K562 (cell line): ENCODE results near the gene PPP4R3A. TPM values are rescaled to one million over a fixed set of nuclear protein-coding genes. Genes with fewer than 3 reads are reported as not detected.

Experiments
- CHCHD3 ChIP-seq: fragments of 250-450 bp; sonication (Bioruptor Pico); IDR thresholded peaks from 2 replicates; pipeline ENCODE4 v2.1.2; 2022; ENCODE audit warnings: mild to moderate bottlenecking
- NELFE ChIP-seq: IDR thresholded peaks from 2 replicates; pipeline ENCODE4 v1.6.1; 2011; ENCODE audit warnings: mild to moderate bottlenecking; ENCODE audit not compliant: insufficient read depth, insufficient read length
- POLR2AphosphoS5 ChIP-seq: IDR thresholded peaks from 2 replicates; pipeline ENCODE4 v1.6.1; 2011; ENCODE audit warnings: mild to moderate bottlenecking, low read depth, low read length, moderate library complexity; ENCODE audit not compliant: control insufficient read depth, insufficient read depth
- RNF2 ChIP-seq: sonication (generic); IDR thresholded peaks from 2 replicates; pipeline ENCODE4 v1.6.1; 2016
- STAT5B ChIP-seq: fragments of 250-450 bp; sonication (Bioruptor Pico); IDR thresholded peaks from 2 replicates; pipeline ENCODE4 v1.8.0; 2021; ENCODE audit warnings: mild to moderate bottlenecking, inconsistent platforms
- TRIM24 ChIP-seq, 2 experiments: fragments of 450-650 bp; IDR thresholded peaks; 2 replicates each; pipeline ENCODE4 v1.6.1; 2016
- ZFX ChIP-seq: sonication (generic); formaldehyde crosslinking; IDR thresholded peaks from 2 replicates; pipeline ENCODE4 v1.8.0; 2022; ENCODE audit warnings: mild to moderate bottlenecking, missing genetic modification reagents, moderate library complexity
- ZNF75A ChIP-seq: fragments of 450-650 bp; formaldehyde crosslinking; IDR thresholded peaks from 2 replicates; pipeline ENCODE4 v1.4.0; 2020; ENCODE audit warnings: mild to moderate bottlenecking
- polyA plus RNA-seq, 8 experiments: library from polyadenylated mRNA; depleted of rRNA in 4 of 8; stranded (reverse) in 5 of 8; unstranded in 3 of 8; fragments of >200 nt; fragmentation: Nextera tagmentation in 2 of 8; fragmentation: Illumina TruSeq in 1 of 8; extraction: Ambion mirVana in 2 of 8; extraction: Trizol in 1 of 8; gene quantifications; 2 replicates each; pipeline versions ENCODE4 v1.2.1 to v1.2.3, GENCODE V29; 2011 to 2014; ENCODE audit warnings: inconsistent platforms in 1 of 8, missing spikeins in 1 of 8
- total RNA-seq, 7 experiments: library from RNA; depleted of rRNA in 6 of 7; stranded (reverse); fragments of >200 nt in 6 of 7; fragmentation: Illumina TruSeq in 2 of 7; extraction: Trizol in 2 of 7; gene quantifications; 2 replicates each; pipeline versions ENCODE4 v1.2.1 to v1.2.3, GENCODE V29; 2011 to 2021; ENCODE audit warnings: low replicate concordance in 1 of 7
- TF ChIP-seq, protein P1 (sequence below), 2 experiments: fragments of 450-650 bp in 1 of 2; sonication (generic) in 1 of 2; formaldehyde crosslinking in 1 of 2; IDR thresholded peaks; 2 replicates each; pipeline versions ENCODE4 v1.7.1 to v1.9.0; 2016 to 2022; ENCODE audit warnings: inconsistent platforms in 1 of 2, mild to moderate bottlenecking in 1 of 2, missing genetic modification reagents in 1 of 2

Gene PPP4R3A
- total and polyA plus RNA-seq, 9 of the 15 experiments (the other 6 are each of a cell fraction or from before 2014, with no cell fraction given) = 9.5 to 54.9 (median 44.9) TPM

- TF ChIP-seq, protein P1, sequence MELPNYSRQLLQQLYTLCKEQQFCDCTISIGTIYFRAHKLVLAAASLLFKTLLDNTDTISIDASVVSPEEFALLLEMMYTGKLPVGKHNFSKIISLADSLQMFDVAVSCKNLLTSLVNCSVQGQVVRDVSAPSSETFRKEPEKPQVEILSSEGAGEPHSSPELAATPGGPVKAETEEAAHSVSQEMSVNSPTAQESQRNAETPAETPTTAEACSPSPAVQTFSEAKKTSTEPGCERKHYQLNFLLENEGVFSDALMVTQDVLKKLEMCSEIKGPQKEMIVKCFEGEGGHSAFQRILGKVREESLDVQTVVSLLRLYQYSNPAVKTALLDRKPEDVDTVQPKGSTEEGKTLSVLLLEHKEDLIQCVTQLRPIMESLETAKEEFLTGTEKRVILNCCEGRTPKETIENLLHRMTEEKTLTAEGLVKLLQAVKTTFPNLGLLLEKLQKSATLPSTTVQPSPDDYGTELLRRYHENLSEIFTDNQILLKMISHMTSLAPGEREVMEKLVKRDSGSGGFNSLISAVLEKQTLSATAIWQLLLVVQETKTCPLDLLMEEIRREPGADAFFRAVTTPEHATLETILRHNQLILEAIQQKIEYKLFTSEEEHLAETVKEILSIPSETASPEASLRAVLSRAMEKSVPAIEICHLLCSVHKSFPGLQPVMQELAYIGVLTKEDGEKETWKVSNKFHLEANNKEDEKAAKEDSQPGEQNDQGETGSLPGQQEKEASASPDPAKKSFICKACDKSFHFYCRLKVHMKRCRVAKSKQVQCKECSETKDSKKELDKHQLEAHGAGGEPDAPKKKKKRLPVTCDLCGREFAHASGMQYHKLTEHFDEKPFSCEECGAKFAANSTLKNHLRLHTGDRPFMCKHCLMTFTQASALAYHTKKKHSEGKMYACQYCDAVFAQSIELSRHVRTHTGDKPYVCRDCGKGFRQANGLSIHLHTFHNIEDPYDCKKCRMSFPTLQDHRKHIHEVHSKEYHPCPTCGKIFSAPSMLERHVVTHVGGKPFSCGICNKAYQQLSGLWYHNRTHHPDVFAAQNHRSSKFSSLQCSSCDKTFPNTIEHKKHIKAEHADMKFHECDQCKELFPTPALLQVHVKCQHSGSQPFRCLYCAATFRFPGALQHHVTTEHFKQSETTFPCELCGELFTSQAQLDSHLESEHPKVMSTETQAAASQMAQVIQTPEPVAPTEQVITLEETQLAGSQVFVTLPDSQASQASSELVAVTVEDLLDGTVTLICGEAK (IDR thresholded peaks at IDR 0.05) = peak; percentile 68
- TF ChIP-seq, protein P1 (CRISPR knock-in tag; IDR thresholded peaks at IDR 0.05) = no peak
- TF ChIP-seq CHCHD3 (CRISPR knock-in tag) (no peak), TRIM24 (IDR thresholded peaks at IDR 0.05) (peak in 1 of 2 experiments; percentile 29; a peak in 1 of 4 replicates), ZFX (CRISPR knock-in tag) (peak; percentile 100), NELFE (no peak), ZNF75A (CRISPR knock-in tag) (no peak), POLR2AphosphoS5 (peak; percentile 44; the same call in 1 of the 2 replicates), RNF2 (peak; percentile 46; the same call in 1 of the 2 replicates), STAT5B (CRISPR knock-in tag) (no peak)
Observed at GRCh38 chr14:91510171-91511042, at the start of gene PPP4R3A (continued).
